ENCODE measurements around the gene MRPL52. TPM values are rescaled to one million over a fixed set of nuclear protein-coding genes. Genes with fewer than 3 reads are reported as not detected.
"Not testable (repeated sequence)": the region's sequence is repeated elsewhere in the genome, so short reads cannot be mapped to it uniquely, and the experiment has no call there.

Gene MRPL52
- total RNA-seq, 1 donor from 2014 or later, result 67.9 TPM

DNA sequence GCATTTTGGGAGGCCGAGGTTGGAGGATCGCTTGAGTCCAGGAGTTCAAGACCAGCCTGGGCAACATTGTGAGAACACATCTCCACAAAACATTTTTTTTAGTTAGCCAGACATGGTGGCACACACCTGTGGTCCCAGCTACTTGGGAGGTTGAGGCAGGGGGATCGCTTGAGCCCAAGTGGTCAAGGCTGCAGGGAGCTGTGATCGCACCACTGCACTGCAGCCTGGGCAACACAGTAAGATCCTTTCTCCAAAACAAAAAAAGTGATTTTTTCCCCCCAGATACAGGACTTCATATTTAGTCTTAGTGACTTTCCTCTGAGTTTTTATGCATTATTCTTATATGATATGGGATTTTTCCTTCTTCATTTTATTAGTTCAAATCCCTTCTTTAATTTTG lies 43.0 kb upstream of the MRPL52 start:
- peaks cover under 1% of the 10 kb centered on the region for H3K27me3 Mint-ChIP-seq (ENCODE audit: unreplicated experiment)

DNA sequence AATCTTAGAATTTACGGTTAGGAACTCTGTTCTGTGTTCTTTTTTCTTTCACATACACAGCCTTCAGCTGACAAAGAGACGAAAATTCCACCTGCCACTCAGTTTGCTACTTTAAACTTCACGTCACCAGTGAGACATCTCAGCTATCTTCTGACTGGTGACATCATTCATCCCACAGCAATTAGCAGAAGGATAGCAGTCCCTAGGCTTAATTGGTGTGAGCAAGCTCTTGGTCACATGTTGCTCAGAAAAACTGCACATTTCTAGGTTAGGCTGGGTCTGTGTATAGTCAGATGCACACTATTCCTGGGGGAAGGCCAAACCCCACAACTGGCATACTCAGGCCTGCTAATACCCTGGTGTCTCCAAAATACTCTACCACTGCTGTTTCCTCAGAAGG lies 38.4 kb upstream of the MRPL52 start:
- Mint-ChIP-seq H3K27ac (ENCODE audit: unreplicated experiment) (no peak overlapping the region), H3K4me1 (ENCODE audit: low read depth, unreplicated experiment) (no peaks in the 10 kb centered on the region), H3K4me3 (ENCODE audit: unreplicated experiment) (no peak overlapping the region), H3K36me3 (ENCODE audit: unreplicated experiment) (no peaks in the 10 kb centered on the region), H3K9me3 (ENCODE audit: unreplicated experiment) (peaks cover 3% of the 10 kb centered on the region), H3K27me3 (ENCODE audit: unreplicated experiment) (peaks cover 2% of the 10 kb centered on the region)
- no peak for DNase-seq
- TF ChIP-seq, protein P1, sequence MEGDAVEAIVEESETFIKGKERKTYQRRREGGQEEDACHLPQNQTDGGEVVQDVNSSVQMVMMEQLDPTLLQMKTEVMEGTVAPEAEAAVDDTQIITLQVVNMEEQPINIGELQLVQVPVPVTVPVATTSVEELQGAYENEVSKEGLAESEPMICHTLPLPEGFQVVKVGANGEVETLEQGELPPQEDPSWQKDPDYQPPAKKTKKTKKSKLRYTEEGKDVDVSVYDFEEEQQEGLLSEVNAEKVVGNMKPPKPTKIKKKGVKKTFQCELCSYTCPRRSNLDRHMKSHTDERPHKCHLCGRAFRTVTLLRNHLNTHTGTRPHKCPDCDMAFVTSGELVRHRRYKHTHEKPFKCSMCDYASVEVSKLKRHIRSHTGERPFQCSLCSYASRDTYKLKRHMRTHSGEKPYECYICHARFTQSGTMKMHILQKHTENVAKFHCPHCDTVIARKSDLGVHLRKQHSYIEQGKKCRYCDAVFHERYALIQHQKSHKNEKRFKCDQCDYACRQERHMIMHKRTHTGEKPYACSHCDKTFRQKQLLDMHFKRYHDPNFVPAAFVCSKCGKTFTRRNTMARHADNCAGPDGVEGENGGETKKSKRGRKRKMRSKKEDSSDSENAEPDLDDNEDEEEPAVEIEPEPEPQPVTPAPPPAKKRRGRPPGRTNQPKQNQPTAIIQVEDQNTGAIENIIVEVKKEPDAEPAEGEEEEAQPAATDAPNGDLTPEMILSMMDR (IDR thresholded peaks at IDR 0.05; ENCODE audit: partially characterized antibody, unreplicated experiment), result no peak

More for the DNA sequence above, 43.0 kb upstream of the MRPL52 start:
- no peaks in the 10 kb centered on the region for H3K9me3 Mint-ChIP-seq (ENCODE audit: unreplicated experiment)
- DNase-seq, result no peak
- H3K4me1 Mint-ChIP-seq (ENCODE audit: low read depth, unreplicated experiment), result no peaks in the 10 kb centered on the region
- H3K36me3 Mint-ChIP-seq (ENCODE audit: unreplicated experiment), result no peaks in the 10 kb centered on the region
- H3K4me3 Mint-ChIP-seq (ENCODE audit: unreplicated experiment), result no peak overlapping the region
- TF ChIP-seq, protein P1 (IDR thresholded peaks at IDR 0.05; ENCODE audit: partially characterized antibody, unreplicated experiment), result no peak
- no peak overlapping the region for H3K27ac Mint-ChIP-seq (ENCODE audit: unreplicated experiment)

DNA sequence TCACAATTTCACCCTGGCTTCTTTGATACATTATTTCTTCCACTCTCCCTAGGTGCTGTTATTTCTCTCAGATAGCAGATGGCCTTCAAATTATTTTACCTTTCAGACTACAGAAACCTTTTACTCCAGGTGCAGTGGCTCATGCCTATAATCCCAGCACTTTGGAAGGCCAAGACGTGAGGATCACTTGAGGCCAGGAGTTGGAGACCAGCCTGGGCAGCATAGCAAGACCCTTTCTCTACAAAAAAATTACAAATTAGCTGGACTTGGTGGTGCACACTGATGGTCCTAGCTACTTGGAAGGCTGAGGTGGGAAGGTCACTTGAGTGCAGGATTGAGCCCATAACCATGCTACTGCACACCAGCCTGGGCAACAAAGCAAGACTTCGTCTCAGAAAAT lies 37.5 kb upstream of the MRPL52 start:
- H3K4me1 Mint-ChIP-seq (ENCODE audit: low read depth, unreplicated experiment), result no peaks in the 10 kb centered on the region
- TF ChIP-seq, protein P1 (IDR thresholded peaks at IDR 0.05; ENCODE audit: partially characterized antibody, unreplicated experiment), result no peak
- peaks cover 3% of the 10 kb centered on the region for H3K9me3 Mint-ChIP-seq (ENCODE audit: unreplicated experiment)
- H3K36me3 Mint-ChIP-seq (ENCODE audit: unreplicated experiment), result no peaks in the 10 kb centered on the region
- no peak for DNase-seq
- H3K27me3 Mint-ChIP-seq (ENCODE audit: unreplicated experiment), result peaks cover 2% of the 10 kb centered on the region
- no peak overlapping the region for H3K4me3 Mint-ChIP-seq (ENCODE audit: unreplicated experiment)
- no peak overlapping the region for H3K27ac Mint-ChIP-seq (ENCODE audit: unreplicated experiment)

DNA sequence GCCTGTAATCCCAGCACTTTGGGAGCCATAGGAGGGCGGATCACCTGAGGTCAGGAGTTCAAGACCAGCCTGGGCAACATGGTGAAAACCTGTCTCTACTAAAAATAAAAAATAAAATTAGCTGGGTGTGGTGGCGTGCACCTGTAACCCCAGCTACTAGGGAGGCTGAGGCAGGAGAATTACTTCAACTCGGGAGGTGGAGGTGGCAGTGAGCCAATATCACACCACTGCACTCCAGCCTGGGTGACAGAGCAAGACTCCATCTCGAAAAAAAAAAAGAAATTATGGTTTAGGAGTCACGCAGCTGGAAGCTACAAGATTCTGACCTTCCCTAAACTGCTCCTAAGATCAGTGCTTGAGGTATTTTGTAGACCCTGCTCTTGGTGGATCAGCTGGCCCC lies 36.1 kb upstream of the MRPL52 start:
- not testable (repeated sequence) for H3K27ac Mint-ChIP-seq (ENCODE audit: unreplicated experiment); H3K9me3 Mint-ChIP-seq (ENCODE audit: unreplicated experiment); H3K4me3 Mint-ChIP-seq (ENCODE audit: unreplicated experiment); H3K36me3 Mint-ChIP-seq (ENCODE audit: unreplicated experiment); H3K4me1 Mint-ChIP-seq (ENCODE audit: low read depth, unreplicated experiment); DNase-seq; H3K27me3 Mint-ChIP-seq (ENCODE audit: unreplicated experiment)

DNA sequence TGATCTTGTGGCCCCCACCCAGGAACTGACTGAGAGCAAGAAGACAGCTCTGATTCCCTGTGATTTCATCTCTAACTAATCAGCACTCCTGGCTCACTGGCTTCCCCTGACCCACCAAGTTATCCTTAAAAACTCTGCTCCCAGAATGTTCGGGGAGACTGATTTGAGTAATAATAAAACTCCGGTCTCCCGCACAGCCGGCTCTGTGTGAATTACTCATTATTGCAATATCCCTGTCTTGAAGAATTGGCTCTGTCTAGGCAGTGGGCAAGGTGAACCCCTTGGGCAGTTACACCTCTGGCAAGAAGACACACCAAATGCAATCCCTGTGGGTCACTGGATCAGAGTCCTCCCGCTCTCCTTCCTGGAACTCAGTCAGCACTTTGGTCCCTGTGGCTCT lies 35.7 kb upstream of the MRPL52 start:
- no peak for DNase-seq
- TF ChIP-seq, protein P1 (IDR thresholded peaks at IDR 0.05; ENCODE audit: partially characterized antibody, unreplicated experiment), result no peak
- Mint-ChIP-seq H3K4me3 (ENCODE audit: unreplicated experiment) (no peak overlapping the region), H3K9me3 (ENCODE audit: unreplicated experiment) (peaks cover 3% of the 10 kb centered on the region), H3K27ac (ENCODE audit: unreplicated experiment) (no peak overlapping the region), H3K36me3 (ENCODE audit: unreplicated experiment) (no peaks in the 10 kb centered on the region), H3K27me3 (ENCODE audit: unreplicated experiment) (peaks cover 7% of the 10 kb centered on the region), H3K4me1 (ENCODE audit: low read depth, unreplicated experiment) (no peaks in the 10 kb centered on the region)

DNA sequence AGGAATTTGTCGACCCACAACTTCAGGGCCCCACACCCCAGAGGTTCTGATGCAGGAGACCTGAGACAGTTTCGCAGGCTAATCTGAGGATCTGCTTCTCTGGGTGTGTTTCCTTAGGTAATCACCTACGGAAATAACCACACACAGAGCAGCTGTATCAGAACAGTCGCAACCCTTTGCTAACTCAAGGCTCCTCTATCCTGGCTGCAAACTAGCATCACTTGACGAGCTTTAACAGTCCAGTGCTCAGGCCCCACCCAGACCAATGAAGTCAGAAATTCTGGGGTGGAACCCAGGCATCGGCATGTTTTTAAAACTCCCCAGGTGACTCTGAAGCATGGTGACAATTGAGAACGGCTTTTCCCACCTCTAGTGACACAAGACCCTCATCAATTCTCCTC lies 35.1 kb upstream of the MRPL52 start:
- Mint-ChIP-seq H3K27me3 (ENCODE audit: unreplicated experiment) (peaks cover 7% of the 10 kb centered on the region), H3K27ac (ENCODE audit: unreplicated experiment) (no peak overlapping the region), H3K4me3 (ENCODE audit: unreplicated experiment) (no peak overlapping the region), H3K9me3 (ENCODE audit: unreplicated experiment) (peaks cover 3% of the 10 kb centered on the region), H3K36me3 (ENCODE audit: unreplicated experiment) (no peaks in the 10 kb centered on the region), H3K4me1 (ENCODE audit: low read depth, unreplicated experiment) (no peaks in the 10 kb centered on the region)
- TF ChIP-seq, protein P1 (IDR thresholded peaks at IDR 0.05; ENCODE audit: partially characterized antibody, unreplicated experiment), result no peak
- DNase-seq, result no peak

Data from glutamatergic neuron (in vitro differentiated cells).